Measurements from ENCODE around the gene ADCY3.

ADCY3 gene

GRCh38 chr2:24915796-24916195 lies 4.2 kb downstream of the ADCY3 start:
- H3K36me3 ChIP-seq (ENCODE audit: insufficient read depth, low read length) = no peaks in the 10 kb centered on the region
- H3K4me3 ChIP-seq (ENCODE audit: low read length, poor library complexity, severe bottlenecking) = peak overlapping the region; percentile 32
- no peaks in the 10 kb centered on the region for H3K9me3 ChIP-seq (ENCODE audit: insufficient read depth, low read depth, low read length)
- TF ChIP-seq EZH2phosphoT487 (IDR thresholded peaks at IDR 0.05; ENCODE audit: borderline replicate concordance) (no peak), CTCF (conservative IDR thresholded peaks at IDR 0.05; ENCODE audit: low read length) (no peak)
- H4K20me1 ChIP-seq (ENCODE audit: insufficient read depth, low read length, poor library complexity, severe bottlenecking) = peaks cover 57% of the 10 kb centered on the region
- no peaks in the 10 kb centered on the region for H3K9me2 ChIP-seq (replicated peaks; ENCODE audit: low read depth, low read length)
- H3F3A ChIP-seq (ENCODE audit: low read depth) = no peaks in the 10 kb centered on the region
- no peak overlapping the region for H2AFZ ChIP-seq (ENCODE audit: low read length)
- H3K9ac ChIP-seq (ENCODE audit: low read depth, low read length, poor library complexity, severe bottlenecking) = no peak overlapping the region
- peaks cover 50% of the 10 kb centered on the region for H3K4me1 ChIP-seq (ENCODE audit: insufficient read depth, low read length, poor library complexity, severe bottlenecking)
- H3K27me3 ChIP-seq (ENCODE audit: insufficient read depth, low read length, poor library complexity, severe bottlenecking) = no peaks in the 10 kb centered on the region
- H3K4me2 ChIP-seq (ENCODE audit: low read depth, low read length, poor library complexity, severe bottlenecking) = peak overlapping the region; percentile 79
- H3K79me2 ChIP-seq (ENCODE audit: insufficient read depth, low read length) = peaks cover 86% of the 10 kb centered on the region

DNA sequence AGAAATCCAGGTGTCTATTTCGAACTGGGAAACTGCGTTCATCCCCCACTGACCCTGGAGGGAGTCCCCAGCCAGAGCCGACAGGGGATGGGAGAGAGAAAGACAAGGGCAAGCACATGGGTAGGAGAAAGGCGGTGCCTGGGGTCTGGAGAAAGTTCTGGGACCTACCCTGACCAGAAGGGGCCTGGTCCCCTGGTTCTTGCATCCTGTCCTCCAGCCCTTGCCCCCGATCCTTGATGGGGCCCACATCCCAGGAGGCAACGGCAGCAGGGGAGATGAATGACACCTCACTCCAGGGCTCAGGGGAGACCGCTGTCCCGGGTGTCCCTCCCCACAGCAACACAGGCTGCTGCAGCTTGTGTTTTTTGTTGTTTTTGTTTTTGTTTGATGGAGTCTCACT lies 4.9 kb downstream of the ADCY3 start:
- Histone ChIP-seq H3K9me2 (replicated peaks; ENCODE audit: low read depth, low read length) (no peaks in the 10 kb centered on the region), H3K4me1 (ENCODE audit: insufficient read depth, low read length, poor library complexity, severe bottlenecking) (peaks cover 50% of the 10 kb centered on the region), H3K27me3 (ENCODE audit: insufficient read depth, low read length, poor library complexity, severe bottlenecking) (no peaks in the 10 kb centered on the region), H3K36me3 (ENCODE audit: insufficient read depth, low read length) (no peaks in the 10 kb centered on the region), H4K20me1 (ENCODE audit: insufficient read depth, low read length, poor library complexity, severe bottlenecking) (peaks cover 57% of the 10 kb centered on the region), H3K9me3 (ENCODE audit: insufficient read depth, low read depth, low read length) (no peaks in the 10 kb centered on the region), H3F3A (ENCODE audit: low read depth) (no peaks in the 10 kb centered on the region), H3K4me2 (ENCODE audit: low read depth, low read length, poor library complexity, severe bottlenecking) (peak overlapping the region; percentile 79), H2AFZ (ENCODE audit: low read length) (no peak overlapping the region), H3K4me3 (ENCODE audit: low read length, poor library complexity, severe bottlenecking) (peak overlapping the region; percentile 32), H3K9ac (ENCODE audit: low read depth, low read length, poor library complexity, severe bottlenecking) (no peak overlapping the region), H3K79me2 (ENCODE audit: insufficient read depth, low read length) (peaks cover 92% of the 10 kb centered on the region)
- TF ChIP-seq EZH2phosphoT487 (IDR thresholded peaks at IDR 0.05; ENCODE audit: borderline replicate concordance) (no peak), CTCF (conservative IDR thresholded peaks at IDR 0.05; ENCODE audit: low read length) (no peak)

DNA sequence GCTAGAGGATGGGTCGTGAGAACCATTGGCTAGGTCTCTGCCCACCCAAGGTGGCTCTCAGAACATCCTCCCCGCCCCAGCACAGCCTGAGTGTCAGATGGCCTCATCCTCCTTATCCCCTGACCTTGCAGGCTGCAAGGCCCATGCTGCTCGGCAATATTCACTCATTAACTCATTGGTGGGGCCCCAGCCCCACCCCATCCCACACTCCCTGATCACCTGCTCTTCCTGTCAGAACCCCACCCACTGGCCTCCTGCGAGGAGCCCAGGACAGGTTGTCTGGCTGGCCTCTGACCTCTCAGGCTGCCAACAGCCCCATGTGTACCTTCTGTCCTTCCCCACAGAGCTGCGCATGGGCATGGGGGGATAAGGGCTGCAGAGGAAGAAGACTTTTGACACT lies 5.3 kb downstream of the ADCY3 start:
- H3K9ac ChIP-seq (ENCODE audit: low read depth, low read length, poor library complexity, severe bottlenecking) = no peak overlapping the region
- no peaks in the 10 kb centered on the region for H3K9me2 ChIP-seq (replicated peaks; ENCODE audit: low read depth, low read length)
- no peak overlapping the region for H2AFZ ChIP-seq (ENCODE audit: low read length)
- no peaks in the 10 kb centered on the region for H3K9me3 ChIP-seq (ENCODE audit: insufficient read depth, low read depth, low read length)
- no peaks in the 10 kb centered on the region for H3F3A ChIP-seq (ENCODE audit: low read depth)
- peaks cover 50% of the 10 kb centered on the region for H3K4me1 ChIP-seq (ENCODE audit: insufficient read depth, low read length, poor library complexity, severe bottlenecking)
- TF ChIP-seq CTCF (conservative IDR thresholded peaks at IDR 0.05; ENCODE audit: low read length) = no peak
- TF ChIP-seq EZH2phosphoT487 (IDR thresholded peaks at IDR 0.05; ENCODE audit: borderline replicate concordance) = no peak
- peaks cover 57% of the 10 kb centered on the region for H4K20me1 ChIP-seq (ENCODE audit: insufficient read depth, low read length, poor library complexity, severe bottlenecking)
- H3K4me2 ChIP-seq (ENCODE audit: low read depth, low read length, poor library complexity, severe bottlenecking) = peak overlapping the region; percentile 79
- H3K36me3 ChIP-seq (ENCODE audit: insufficient read depth, low read length) = no peaks in the 10 kb centered on the region
- peak overlapping the region; percentile 32 for H3K4me3 ChIP-seq (ENCODE audit: low read length, poor library complexity, severe bottlenecking)
- H3K79me2 ChIP-seq (ENCODE audit: insufficient read depth, low read length) = peaks cover 96% of the 10 kb centered on the region
- H3K27me3 ChIP-seq (ENCODE audit: insufficient read depth, low read length, poor library complexity, severe bottlenecking) = no peaks in the 10 kb centered on the region

All from Loucy (cell line).